ENCODE data around the gene RYR2. TPM values are rescaled to one million over a fixed set of nuclear protein-coding genes. Genes with fewer than 3 reads are reported as not detected.

RYR2 gene
- total RNA-seq, 1 experiment from 2014 or later = 3.4 TPM

GRCh38 chr1:237613984-237614383 lies 572.0 kb downstream of the RYR2 start:
- H3T11ph ChIP-seq (ENCODE audit: low read length) = no peak overlapping the region
- no peak overlapping the region for H4K8ac ChIP-seq (replicated peaks; ENCODE audit: insufficient read length, low read depth, low read length)
- no peak overlapping the region for H3K9ac ChIP-seq (ENCODE audit: extremely low read depth, insufficient read length, low read length)
- no peak overlapping the region for H2BK15ac ChIP-seq (ENCODE audit: low read depth, low read length)
- H4K20me1 ChIP-seq (ENCODE audit: control insufficient read depth, insufficient read depth, insufficient read length) = no peaks in the 10 kb centered on the region
- no peaks in the 10 kb centered on the region for H3K23me2 ChIP-seq (ENCODE audit: insufficient read length, low read depth, low read length, poor library complexity, severe bottlenecking)
- no peak overlapping the region for H2AFZ ChIP-seq (ENCODE audit: low read length)
- no peaks in the 10 kb centered on the region for H3K79me1 ChIP-seq (ENCODE audit: insufficient read depth, low read depth, low read length, poor library complexity, severe bottlenecking)
- no peak overlapping the region for H3K23ac ChIP-seq (ENCODE audit: insufficient read length, low read depth, low read length)
- peaks cover 24 to 29% (median 24%) of the 10 kb centered on the region in 3 experiments for H3K36me3 Mint-ChIP-seq (ENCODE audit: insufficient read depth in 1 of 3, low read depth in 3 of 3)
- no peak overlapping the region for H2BK12ac ChIP-seq (ENCODE audit: insufficient read length, low read depth, low read length)
- H3K56ac ChIP-seq (ENCODE audit: insufficient read length, low read depth, low read length) = no peak overlapping the region
- H2BK120ac ChIP-seq (ENCODE audit: low read depth, low read length, poor library complexity, severe bottlenecking) = no peak overlapping the region
- peaks cover 4 to 10% of the 10 kb centered on the region in 2 experiments; a peak in 4 of 5 replicates for H3K9me3 Mint-ChIP-seq
- no peak overlapping the region for H4K5ac ChIP-seq (ENCODE audit: insufficient read length, low read depth, low read length)
- H3K27me3 ChIP-seq (ENCODE audit: insufficient read depth, low read length) = no peaks in the 10 kb centered on the region
- H3K27ac Mint-ChIP-seq = no peak overlapping the region
- no peak overlapping the region for H2BK20ac ChIP-seq (ENCODE audit: low read depth, low read length, poor library complexity, severe bottlenecking)
- peak; percentile 39; the same call in 2 of the 3 replicates for TF ChIP-seq CTCF (conservative IDR thresholded peaks at IDR 0.05)
- H3K18ac ChIP-seq (ENCODE audit: insufficient read length, low read depth, low read length) = no peak overlapping the region
- H3K27me3 Mint-ChIP-seq (ENCODE audit: low read depth) = no peaks in the 10 kb centered on the region
- H4K91ac ChIP-seq (ENCODE audit: insufficient read length, low read depth, low read length) = no peak overlapping the region
- no peak overlapping the region for H3K27ac ChIP-seq (ENCODE audit: insufficient read length, low read depth, low read length)
- H3K4ac ChIP-seq (ENCODE audit: low read depth, low read length) = no peak overlapping the region
- H3K14ac ChIP-seq (ENCODE audit: insufficient read depth, low read length) = no peak overlapping the region
- no CpG with 5 or more reads among the region's 9 CpGs for WGBS (ENCODE audit: extremely low coverage, insufficient read length, low lambda C conversion rate)
- H3K4me2 ChIP-seq (ENCODE audit: insufficient read depth, insufficient read length, low read length) = no peak overlapping the region
- H3K79me2 ChIP-seq (ENCODE audit: insufficient read depth, low read length) = no peaks in the 10 kb centered on the region
- H3K4me1 ChIP-seq (ENCODE audit: insufficient read depth, low read length) = no peaks in the 10 kb centered on the region
- H2AK5ac ChIP-seq (ENCODE audit: insufficient read length, low read length) = no peak overlapping the region
- H3K9me3 ChIP-seq (ENCODE audit: control insufficient read depth, low read depth, low read length) = no peaks in the 10 kb centered on the region
- no peaks in the 10 kb centered on the region for H3K4me1 Mint-ChIP-seq
- no peak overlapping the region for H2BK5ac ChIP-seq (ENCODE audit: insufficient read length, low read length)
- no peak for DNase-seq
- H3K4me3 Mint-ChIP-seq = no peak overlapping the region
